Smooth muscle cell of the brain vasculature (primary cell): ENCODE measurements around the gene GLDN.

Experiments
- DNase-seq: peaks from one replicate; pipeline ENCODE4 v3.0.0-alpha.2; 2012; ENCODE audit warnings: low read depth, low spot score

Gene GLDN

DNA sequence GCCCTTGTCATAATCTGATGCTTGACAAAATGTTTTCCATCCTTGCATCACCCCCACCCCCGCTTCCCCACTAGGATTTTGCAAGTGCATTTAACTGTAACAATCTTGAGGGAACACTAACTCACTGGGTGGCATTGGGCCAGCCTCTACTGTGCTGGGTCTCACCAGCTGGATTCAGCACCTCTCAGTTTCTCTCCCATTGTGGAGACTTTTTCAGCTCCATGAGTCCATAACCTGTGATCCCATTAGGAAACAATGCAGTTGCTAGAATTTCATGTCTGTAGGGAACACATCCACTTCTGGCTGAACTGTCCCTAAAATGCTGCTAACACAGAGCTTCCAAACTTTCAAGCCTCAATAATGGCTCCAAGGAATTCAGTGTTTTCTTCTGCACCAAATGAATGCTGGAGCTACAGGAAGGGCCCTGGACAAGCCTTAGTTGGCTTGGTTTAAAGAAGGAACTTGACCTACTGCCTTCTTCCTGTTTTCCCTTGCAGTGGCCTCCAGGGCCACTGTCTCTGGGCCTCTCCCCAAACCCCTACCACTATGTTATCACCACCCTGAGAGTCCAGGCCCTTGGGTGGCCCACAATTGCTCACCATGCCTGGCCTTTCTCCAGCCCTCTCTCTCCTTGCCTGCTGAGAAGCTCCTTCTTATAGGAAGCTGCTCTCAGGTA, 18.7 kb upstream of the GLDN start:
- no peak for DNase-seq

DNA sequence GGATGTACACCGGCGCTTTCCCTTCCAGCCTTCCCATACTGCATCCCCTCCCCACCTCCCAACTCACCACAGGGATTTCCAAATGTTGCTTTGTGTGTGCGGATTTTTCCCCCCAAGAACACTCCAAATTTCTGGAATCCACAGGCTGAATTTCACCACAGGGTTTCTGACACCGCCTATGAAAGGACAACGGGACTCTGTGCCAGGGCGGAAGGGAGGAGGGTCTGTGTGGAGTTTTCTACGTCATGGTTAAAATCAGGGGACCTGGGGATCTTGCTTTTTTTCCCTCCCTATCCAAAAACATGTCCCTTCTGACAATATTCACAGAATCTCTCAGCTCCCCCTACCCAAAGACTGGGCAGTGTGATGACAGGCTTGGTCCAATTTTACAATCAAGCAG, 17.7 kb upstream of the GLDN start:
- no peak for DNase-seq

DNA sequence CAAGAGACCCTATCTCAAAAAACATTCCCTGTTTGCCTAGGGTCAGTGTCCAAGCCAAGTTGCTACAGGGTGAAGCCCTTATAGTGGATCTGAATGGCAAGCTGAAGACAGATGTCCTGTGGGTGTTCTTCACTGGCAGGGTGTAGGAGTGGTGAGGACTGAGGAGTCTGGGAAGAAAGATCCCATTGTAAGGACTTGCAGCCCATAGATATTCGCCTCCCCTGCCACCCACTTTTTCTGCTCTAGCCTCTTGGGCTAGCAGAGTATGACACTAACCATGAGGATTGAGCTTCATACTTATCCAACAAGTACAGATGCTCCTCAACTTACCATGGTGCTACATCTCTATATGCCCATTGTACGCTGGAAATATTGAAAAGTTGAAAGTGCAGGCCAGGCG, 16.3 kb upstream of the GLDN start:
- no peak for DNase-seq

DNA sequence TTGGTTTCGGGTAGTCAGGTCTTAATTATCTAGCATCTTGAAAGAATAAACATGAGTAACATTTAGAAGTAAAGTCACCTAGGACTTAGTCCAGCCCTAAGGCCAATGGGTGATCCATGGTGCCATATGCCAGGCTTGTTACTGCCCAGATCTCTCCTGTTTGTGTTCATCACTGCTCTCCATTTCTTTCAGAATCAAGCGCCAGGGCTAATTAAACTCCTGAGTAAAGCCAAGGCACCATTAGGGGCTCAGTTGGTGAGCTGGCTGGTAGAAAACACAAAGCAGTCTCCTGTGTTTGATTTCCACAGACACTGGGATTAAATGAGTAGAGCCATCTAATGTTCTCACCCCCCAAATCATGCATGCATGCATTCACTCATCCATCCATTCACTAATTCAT, 14.4 kb upstream of the GLDN start:
- DNase-seq: no peak

DNA sequence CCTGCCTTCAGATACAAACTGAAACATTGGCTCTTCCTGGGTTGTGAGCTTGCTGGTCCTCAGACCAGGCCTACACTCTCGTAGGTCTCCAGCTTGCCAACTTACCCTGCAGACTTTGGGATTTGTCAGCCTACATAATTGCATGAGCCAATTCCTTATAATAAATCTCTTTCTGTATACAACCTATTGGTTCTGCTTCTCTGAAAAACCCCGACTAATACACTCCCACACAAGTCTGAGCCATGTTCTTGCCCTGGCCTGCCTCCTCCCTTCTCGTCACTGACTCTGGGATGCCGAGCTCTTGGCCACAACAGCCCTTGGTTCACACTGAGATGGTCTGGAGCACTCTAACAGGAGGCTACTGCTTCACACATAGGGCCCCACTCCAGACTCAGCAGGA, 12.5 kb upstream of the GLDN start:
- no peak for DNase-seq

DNA sequence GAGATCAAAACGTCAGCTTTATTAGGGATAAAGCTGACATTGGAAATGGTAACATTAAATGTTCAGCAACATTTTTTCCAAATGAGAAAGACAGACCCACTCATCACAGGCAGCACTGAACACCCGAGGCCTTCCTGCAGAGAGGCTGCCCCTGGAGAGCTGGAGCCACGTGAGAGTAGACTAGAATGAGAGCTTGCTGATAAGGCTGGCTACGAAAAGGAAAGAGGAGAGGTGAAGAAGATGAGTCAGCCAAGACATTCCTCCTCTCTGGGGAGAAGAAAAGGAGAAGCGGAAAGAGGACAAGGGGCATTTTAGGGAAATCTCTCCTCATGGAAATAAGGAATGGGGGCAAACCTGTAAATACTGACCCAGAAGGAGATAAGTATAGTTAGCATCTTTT, 10.3 kb upstream of the GLDN start:
- DNase-seq: no peak

DNA sequence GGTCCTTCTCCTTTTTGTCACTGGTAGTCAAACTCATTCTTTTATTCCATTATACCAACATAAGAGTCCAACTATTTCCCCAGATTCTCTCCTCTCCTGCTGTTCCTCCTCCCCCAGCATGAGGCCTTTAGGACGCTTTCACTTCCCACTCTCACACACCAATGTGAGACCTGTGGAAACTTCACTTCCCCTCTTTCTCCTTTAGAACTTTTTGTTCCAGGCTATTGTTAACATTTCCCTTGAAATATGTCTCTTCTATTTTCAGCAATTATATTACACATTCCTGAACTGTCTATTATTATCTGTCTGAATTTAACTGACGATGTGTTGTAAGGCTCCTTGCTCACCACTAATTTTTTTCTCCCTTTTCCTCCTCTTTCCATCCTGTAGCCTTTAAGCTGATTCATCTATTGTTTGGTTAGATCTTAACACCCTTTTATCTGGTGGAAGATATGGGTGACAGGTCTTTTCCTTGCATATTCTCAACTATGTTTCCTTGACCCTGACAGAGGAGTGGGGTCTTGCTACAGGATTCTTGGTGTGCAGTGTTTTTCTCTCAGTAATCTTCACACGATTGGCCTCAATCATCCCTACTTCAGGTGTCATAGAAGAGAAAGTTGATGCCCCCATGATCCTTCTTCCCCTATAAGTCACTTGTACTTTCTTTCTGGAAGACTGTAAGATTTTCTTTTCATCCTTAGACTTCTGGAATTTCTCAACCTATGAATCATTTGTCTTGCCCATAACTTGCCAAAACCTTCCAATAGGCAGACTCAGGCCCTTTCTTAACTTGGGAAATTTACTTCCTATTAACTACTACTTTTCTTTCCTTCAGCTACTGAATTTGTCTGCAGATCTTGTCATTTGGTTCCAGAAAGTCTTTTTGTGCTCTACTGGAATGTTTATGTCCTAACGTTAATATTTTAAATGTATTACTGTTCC, 9.0 kb upstream of the GLDN start:
- no peak for DNase-seq

DNA sequence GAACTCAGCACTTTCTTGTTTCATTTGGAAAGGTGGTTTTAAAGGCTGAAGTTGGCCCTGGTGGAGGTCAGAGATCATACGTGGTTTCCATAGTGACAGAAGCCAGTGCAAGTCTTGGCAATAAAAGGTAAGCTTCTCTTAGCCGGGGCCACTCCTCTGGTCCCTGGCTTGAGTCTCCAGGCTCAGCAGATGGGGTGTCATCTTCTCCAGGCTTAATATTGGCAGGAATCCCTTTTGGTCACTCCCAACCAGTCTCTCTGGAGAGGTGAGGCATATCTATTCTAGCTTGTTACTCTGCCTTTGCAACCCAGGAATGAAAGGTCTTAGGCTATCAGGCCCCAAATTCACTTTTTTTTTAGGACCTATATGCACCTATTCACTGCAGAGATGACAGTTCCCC, 7.9 kb upstream of the GLDN start:
- no peak for DNase-seq

DNA sequence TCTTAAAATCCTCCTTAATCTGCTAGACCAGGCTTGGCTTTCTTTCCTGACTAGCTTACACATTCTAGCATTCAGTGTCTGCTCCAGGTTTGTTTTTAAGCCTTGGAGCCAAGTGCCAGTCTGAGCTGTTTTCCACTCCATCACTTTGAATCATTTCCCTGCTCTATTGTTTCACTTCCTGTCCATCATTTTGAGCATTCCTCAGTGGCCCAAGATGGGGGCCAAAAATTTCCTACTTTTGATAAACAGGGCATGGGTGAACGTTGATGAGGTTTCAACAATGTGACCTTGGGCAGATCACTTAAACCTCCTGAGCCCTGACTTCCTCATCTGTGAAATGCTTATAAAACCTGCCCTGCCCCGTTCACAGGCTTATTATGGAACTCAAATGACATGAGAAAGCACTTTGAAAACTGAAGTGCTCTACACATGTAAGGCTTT, 7.4 kb upstream of the GLDN start:
- no peak for DNase-seq

DNA sequence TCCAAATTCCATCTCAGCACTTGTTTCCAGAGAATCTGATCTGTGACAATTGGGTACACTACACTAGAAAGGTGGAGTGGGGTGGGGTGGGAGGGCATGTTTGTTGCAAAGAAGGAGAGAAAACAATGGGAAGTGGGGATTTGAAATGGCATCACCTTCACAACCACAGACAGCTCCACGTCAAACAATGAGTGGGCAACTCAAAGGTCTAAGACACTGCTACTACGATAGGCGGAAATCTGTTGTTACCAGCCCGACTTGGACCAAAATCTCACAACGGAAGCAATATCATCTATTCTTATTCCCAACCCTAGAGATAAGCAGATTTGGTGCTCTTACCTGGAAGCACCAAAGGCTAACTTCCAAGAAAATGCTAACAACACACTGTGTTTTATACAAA, 6.4 kb upstream of the GLDN start:
- DNase-seq: no peak

DNA sequence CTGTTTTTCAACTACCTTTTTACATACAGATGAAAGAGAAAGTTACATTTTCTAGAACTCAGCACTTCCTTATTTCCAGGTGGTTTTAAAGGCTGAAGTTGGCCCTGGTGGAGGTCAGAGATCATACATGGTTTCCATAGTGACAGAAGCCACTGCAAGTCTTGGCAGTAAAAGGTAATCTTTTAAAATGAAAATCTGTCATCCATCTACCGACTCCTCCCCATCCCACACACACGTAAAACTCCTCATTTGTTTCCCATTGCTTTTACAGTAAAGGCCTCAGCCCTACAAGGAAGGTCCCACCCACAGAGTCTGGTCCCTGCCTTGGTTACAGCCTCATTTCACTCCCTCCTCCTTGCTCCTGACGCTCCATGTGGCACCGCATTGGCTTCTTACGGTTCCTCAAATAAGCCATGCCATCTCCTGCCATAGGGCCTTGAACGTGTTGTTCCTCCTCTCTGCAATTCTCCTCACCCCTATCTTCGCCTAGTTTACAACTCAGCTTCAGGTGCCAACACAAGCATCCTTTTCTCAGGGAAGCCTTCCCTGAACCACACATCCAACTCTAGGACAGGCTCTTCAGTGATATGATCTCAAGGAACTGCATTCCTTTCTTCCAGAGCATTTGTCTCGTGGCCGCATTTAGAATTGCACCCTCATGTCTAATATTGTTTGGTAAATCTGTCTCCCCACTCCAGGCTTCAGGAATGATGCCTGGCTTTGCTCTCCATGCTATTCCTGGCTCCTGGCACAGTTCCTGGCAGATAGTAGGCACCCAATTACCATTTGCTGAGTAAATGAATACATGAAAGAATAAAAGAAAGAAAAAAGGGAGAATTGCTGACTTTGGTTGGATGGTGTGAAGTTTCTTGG, 5.7 kb upstream of the GLDN start:
- DNase-seq: no peak

DNA sequence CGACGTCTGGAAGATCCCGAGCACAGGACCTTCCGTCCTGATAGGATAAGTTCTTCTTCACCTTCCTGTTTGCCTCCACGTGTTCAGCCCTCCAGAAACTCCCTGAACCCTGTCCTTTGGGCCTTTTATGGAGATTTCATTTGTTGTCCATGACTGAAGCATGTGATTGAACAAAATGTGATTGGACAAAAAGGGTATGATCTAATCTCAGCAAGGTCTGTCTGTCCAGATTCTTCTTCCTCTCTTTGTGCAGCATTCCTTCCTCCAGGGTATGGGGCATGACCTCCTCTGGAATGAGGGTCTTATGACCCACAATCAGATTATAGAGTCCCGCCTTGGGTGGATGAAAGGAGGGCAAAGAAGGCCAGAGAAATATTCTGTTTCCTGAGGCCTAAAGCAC, 3.0 kb upstream of the GLDN start, which contains the start of gene CYP19A1:
Gene CYP19A1, minus strand, starts transcription at position 101 of the 400 bp plus-strand sequence. CDS start 95,684 bp downstream, outside the sequence.
- DNase-seq: no peak

DNA sequence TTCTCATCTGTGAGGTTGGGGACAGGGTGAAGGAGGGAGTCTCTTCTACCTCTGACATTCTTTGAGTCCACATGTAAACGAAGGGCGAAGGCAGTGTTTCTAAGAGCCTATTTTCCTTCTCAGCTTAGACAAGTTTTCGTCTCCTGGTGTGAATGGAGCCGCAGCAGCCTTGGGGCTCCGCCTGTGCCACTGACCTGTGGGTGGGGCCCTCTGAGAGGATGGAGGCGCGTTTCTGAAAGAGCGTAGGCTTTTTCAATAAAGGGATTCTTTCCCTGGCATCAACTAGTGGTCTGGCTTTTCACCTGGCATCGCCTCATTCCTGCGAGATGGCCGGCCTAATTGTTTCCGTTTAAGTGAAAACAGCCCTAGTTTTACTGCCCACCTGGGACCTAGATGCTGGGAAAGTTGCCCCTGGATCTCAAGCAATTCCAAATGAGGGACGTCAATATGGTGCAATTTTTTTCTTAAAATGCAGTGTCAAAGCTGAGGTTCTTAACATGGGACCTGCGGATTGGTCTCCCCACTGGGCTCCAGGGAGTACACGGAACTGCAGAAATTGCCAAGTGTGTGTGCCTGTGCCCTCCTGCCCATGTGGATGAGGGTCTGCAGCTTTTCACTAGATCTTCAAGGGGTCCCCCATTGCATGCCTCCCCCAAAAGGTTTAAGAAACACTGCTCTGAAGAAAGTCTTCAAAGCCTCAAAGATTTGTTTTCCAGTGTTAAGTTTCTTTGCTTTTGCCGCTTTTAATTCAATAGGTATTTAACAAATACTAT, 958 bp downstream of the GLDN start:
- DNase-seq: no peak

DNA sequence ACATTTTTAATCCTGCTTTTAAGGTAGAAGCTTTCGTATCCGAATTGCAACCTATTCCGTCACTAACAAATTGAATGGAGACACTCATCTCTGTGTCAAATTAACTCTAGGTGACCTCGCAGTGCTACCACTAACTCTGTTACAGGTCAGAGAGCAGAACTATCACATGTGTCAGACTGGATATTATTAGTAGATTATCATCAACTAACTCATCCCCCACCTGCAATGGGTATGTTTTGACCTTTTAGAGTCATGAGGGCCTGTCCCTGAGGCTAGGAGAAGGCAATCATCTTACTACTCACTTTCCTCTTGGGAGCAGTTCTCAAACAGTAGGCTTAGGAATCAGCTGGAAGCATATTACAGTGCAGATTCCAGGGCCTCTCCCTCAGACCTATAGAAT, 2.0 kb downstream of the GLDN start:
- no peak for DNase-seq

DNA sequence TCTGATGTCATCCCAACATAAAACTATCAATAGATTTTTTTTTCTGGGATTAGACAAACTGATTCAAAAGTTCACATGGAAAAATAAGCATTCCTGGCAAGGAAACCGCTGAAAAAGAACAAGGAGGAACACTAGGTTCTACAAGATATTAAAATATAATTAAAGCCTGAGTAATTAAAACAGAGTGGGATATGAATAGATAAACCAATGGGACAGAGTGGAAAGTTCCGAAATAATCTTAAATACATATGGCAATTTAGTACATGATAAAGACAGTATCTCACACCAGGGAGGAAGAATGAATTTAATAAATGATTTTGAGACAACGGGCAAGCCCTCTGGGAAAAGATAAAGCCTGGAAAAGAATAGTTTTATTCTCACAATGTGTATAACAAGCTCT, 4.7 kb downstream of the GLDN start:
- DNase-seq: no peak

DNA sequence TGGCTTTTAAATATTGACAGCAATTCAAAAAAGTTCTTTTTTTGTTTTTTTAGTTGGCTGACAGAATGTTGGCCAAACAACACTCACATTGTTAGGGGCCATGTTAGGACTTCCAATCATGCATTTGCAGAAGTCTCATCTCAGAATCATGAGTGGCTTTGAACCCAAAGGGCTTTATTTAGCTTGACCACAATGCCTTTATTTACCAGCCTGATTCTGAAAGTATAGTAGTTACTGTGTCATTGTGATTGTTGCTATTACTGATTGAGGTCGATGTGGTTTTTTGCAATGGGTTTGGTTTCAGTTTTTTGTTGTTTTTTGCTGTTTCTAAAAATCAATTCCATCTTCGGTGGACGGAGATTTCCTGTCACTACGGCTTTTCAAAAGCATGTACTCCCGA, 7.2 kb downstream of the GLDN start:
- no peak for DNase-seq

DNA sequence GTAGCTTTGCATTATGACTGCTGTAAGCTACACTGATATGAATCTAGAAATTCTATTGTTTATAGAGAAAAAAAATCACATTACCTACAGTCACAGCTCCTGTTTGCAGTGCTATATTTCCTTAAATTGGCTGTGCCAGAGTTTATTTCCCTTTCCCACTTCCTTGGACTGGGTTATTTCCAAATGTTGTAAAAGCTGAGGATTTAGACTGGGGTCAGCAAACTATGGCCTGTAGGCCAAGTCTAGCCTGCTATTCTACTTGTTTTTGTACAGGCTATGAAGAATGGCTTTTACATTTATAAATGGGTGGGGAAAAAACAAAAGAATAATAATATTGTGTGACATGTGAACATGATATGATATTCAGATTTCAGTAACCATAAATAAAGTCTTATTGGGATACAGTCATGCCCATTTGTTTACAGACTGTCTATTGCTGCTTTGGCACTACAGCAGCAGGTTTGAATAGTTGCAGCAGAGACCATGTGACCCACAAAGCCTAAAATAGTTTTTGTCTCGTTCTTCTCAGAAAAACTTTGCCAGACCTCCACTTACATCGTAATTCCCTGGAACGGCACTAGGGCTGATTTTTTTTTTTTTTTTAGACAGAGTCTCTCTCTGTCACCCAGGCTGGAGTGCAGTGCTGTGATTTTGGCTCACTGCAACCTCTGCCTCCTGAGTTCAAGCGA, 7.8 kb downstream of the GLDN start:
- no peak for DNase-seq

DNA sequence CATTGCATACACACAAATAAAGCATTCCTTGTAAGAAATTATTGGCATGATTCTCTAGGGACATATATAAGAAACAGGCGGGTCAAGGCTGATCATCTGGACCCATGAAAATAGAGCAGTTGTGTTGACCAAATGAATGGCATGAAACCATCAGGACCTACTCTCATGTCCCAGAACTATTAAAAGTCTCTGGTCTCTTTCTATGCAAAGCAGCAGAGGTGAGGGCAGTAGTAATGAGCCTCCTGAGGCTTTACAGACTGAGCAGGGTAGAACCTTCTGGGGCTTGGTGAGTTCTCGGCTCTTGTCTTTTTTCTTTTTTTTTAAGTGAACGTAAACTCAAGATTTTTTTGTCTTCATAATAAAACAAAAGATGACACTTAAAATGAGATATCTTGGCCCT, 9.3 kb downstream of the GLDN start:
- DNase-seq: no peak

DNA sequence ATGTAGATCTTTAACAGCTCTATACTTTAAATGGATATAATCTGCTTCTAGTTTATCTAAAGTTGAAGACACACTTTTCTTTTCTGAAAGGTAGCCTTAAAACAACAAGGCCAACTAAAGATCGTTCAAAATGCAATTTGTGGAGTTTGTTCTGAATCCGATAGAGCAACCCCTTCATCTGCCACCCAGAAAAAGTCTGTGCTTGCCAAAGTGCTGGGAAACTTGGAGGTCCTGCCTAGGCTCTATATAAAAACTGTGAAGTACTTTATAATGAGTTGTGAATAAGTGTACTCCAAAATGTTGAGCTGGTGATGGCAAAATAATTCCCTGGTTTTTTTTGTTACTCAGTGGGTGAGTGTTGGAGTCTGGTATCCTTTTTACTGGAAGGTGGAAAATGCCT, 12.5 kb downstream of the GLDN start:
- no peak for DNase-seq

DNA sequence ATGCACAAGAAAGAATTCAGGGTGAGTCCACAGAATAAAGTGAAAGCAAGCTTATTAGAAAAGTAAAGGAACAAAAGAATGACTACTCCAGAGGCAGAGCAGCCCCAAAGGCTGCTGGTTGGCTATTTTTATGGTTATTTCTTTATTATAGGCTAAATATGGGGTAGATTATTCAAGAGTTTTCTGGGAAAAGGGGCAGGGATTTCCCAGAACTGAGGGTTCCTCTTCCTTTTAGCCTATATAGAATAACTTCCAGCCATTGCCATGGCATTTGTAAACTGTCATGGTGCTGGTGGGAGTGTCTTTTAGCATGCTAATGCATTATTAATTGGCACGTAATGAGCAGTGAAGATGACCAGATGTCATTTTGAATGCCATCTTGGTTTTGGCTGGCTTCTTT, 13.6 kb downstream of the GLDN start:
- no peak for DNase-seq

DNA sequence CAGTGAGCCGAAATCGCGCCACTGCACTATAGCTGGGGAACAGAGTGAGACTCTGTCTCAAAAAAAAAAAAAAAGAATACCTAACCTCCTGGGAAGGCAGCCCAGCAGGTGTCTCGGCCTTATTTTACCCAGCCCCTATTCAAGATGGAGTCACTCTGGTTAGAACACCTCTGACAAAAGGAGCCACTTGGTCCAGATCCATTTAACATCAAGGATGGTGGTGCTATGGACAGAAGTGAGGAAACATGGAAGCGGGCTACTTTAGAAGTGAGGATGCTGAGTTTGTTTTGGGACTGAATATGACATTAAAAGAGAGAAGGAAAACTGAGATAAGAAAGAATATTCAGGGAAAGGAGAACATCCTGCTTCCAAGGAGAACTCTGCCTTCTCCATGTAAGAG, 14.7 kb downstream of the GLDN start:
- DNase-seq: no peak
